Activated CD4-positive, alpha-beta T cell treated with anti-CD3 and anti-CD28 coated beads for 48 hours (primary cell): ENCODE data around the gene PAPOLA.
A peak's percentile ranks its signal among the peaks of the same experiment; 100 is the strongest.

Source experiments
- DNase-seq: peaks from one replicate; pipeline ENCODE4 v3.0.0-alpha.2; 2020

PAPOLA gene

DNA sequence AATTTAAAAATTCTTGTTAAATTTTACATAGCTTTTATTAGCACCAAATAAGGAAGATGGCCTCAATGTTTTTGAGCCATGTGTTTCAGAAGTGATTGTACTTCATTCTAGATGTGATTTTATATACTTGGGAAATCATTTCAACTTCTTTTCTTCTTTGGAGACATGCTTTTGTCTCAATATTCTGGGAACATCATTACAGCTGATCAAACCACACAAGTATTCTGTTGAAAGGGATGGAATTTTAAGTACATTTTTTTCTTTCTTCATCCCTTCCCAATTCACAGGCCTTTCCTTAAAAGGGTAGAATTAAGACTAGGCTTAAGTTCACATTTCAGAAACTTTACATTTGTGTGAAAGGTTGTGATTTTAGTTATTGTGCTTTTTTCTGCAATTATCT is 66.4 kb downstream of the PAPOLA start:
- no peak for DNase-seq

DNA sequence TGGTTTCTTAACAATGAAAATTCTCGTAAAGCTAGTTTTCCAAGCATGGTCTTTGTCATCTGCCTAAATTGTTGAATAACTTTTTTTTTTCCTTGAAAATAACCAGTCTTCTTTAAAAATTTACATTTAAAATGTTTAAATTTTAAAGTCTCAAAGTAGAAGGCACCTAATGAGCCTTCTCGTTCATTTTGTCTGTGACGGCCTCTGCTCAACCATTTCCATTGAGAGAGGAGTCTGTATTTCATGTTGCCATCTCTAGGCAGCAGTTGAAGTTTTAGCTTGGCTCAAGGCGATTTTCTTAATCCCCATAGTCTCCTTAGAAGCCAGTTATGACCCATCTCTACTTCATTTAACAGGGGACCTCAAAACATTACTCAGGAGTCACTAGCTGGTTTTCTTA is 69.1 kb downstream of the PAPOLA start:
- DNase-seq, result no peak

DNA sequence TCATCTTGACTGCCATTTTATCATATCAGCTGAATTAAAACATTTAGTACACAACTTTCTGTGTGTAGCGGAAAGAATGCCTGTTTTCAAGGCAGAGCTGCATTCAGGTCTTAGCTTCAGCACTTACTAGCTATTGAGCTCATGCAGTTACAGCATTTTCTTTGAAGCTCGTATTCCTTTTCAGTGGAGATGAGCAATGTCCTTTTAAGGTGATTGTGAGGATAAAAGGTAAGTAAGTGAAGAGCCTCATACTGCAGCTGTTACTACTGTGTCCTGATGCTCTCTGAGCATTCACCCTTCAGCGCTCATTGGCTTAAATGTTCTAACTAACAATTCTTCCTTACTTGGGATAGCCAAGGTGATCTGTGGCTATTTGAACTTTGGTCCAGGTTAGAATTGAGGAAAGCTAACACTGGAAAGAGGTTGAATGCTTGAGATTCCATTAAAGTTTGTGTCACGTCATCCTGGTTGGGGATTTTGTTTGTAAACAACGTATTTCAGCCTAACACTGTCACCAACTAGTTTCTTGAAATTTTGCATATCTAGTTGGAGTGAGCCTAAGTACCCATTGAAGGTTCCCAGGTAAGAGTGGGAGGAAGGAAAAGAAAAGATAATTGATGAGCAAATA is 71.4 kb downstream of the PAPOLA start:
- DNase-seq, result no peak

DNA sequence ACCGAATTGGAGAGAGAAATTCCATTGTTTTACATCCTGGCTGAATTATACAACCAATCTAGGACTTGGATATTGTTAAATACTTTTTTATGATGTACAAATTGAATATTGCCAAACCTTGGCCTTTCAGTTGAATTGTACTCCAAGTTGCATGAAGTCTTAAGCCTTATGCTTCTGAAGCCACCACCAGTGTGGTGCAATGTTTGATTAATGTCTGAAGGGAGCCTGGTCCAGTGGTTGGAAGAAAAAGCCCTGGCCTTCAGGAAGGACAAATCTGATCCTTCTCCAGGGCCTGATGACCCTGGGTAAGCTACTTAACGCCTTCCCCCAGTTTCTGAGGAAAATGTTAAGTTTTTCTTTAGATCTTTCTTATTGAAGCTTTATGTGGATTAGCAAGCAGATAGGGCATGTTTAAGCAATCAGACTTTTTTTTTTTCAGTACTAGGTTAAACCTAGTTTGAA is 72.0 kb downstream of the PAPOLA start:
- no peak for DNase-seq

DNA sequence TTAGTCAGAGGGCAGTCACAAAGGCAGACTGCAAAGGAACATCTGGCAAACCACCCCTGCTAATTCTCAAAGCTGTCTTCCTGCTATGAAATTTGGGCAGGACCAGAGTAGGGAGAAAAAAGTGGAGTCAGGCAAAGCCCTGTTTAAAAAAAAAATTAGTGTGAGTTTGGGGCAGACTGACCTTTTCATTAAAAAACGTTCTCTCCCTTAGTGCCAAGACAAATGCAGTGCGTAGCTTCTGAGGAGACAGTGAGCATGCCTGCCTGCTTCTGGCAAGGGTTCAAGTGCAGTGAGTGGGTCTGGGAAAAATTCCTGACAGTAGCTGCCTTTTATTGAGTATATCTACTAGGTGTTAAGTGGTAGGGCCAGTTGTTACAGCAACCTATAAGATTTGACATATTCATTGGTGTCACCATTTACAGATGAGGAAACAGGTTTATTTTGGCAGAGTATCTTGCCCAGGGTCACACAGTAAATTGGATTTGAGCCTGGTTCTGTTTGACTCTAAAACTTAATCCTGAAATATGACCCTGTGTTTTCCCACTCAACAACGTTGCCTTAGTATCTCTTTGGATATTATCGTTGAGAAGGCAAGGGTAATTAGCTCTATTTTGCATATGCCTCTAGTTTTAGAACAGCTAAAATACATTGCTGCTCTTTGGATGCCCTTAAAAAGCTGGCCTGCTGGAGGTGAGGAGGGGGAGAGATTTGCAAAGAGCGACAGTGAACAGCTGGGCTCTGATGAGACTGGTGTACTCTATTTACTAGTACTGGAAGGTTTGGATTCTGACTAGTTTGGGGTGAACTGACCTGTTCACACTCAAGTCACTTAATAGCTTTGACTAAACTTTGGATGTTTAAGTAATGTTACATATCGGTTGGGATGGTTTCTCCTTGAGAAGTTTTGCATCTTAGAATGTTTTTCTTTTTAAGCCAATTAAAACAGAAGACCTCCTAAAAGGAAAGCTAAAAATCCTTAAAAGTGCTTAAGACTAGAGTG is 72.8 kb downstream of the PAPOLA start:
- no peak for DNase-seq

DNA sequence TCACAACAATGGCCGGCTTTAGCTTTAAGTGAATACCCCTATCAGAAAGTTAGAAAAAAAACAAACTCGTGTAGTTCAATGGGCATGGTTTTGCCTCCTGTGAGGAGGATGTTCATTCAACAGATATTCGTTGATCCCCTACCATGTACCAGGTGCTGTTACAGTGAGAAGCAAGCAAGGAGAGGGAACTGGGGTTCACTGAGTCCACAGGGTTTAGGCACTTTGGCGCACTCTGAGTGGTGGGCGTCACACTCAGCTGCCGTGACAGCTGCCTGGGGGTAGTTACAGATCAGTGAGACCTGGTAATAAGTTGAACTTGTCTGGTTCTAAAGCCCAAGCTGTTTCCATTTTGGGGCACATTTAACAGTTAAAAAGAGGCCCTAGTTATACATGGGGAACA is 74.2 kb downstream of the PAPOLA start:
- no peak for DNase-seq

DNA sequence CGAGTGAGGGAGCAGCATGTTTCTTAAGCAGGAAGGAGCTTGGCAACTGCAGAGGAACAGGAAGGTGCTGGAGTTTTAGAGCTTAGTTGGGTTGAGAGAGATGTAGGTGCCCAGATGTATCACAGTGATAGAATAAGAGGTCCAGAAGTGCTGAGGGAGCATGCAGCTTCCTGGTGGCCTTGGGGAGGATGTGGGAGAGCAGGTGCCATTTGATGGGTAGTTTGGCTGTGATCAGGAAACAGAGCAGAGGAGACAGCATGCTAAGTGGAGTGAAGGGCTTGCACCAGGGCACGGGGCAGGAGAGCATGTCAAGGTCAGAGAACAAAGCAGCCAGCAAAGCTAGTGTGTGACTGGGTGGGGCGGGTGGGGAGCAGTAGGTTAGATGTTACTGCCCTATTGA is 74.8 kb downstream of the PAPOLA start:
- DNase-seq, result no peak

DNA sequence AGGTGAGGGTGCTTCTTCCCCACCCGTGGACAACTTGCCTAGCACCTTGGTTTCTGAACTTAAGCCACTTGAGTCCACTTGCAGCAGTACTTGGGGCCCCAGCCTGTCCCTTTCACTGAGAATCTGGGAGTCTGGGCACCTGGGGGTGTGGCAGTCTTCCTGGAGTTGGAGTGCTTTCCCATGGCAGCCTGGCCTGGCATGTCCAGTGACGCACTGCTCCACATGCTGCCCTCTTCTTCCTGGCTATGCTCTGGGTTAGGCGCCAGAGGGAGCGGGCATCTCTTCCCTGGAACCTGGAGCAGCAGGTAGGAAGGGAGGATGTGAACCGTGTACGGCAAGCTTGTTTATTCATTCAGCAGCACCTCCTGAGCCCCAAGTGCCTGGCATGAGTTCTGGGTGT is 76.4 kb downstream of the PAPOLA start:
- no peak for DNase-seq

DNA sequence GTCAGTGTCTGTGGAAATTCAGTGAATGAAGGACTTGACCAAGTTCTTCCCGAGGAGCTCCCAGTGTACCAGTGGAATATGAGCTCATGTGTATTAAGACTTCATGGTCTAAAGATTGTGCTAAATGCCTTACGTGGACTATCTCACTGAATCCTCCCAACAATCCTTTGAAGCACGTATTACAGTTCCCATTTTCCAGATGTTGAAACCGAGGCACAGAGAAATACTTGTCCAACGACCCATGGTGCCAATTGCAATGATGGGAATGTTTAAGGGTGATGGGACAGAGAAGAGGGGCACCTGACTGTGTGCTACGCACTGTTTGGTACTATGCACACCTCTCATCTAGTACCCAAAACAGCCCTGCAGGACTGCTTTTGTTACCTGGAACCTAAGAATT is 77.2 kb downstream of the PAPOLA start:
- no peak for DNase-seq

DNA sequence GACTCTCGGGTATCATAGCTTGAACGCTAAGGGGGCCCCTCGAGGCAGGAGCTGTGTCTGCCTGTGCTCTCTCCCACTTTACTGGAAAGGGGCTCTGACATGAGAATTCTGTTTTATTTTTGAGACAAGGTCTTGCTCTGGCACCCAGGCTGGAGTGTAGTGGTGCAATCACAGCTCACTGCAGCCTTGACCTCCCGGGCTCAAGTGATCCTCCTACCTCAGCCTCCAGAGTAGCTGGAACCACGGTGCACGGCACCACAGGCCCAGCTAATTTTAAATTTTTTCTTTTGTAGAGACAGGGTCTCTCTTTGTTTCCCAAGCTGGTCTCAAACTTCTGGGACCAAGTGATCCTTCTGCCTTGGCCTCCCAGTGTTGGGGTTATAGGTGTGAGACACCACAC is 77.7 kb downstream of the PAPOLA start:
- no peak for DNase-seq

DNA sequence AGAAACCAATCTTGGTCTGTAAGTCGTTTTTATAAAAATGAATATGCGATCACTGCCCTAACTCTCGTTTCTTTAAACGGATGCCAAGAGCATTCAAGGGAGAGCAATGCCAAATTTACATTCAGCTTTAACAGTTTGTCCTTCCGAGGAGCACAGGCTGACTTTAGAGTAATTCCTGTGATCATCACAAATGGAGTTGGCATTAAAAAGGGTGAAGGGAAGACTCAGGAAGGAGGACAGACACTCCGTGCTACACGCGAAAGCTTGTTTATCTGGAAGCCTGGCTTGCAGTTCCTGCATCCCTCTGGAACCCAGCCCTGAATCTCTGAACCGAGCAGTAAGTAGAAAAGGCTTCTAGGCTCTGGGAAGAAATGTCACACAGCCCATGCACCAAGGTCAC is 78.4 kb downstream of the PAPOLA start:
- DNase-seq, result no peak

DNA sequence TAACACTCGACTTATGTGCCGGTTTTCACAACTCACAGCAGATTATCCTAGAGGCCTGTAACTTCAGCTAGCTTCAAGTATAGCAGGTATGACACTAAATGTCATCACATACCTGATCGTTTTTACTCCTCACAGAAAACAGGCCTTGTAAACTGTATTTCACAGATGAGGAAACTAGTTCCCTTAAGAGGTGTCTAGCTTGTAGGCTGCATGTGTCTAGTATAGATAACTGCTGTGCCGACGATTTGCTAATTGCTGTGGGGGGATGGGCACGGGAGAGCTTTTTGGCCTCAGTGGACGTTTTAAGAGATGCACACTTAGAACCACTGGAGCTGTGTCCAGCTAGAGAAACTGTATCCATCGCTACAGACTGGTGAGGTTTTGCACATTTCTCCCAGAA is 78.8 kb downstream of the PAPOLA start:
- DNase-seq, result no peak

DNA sequence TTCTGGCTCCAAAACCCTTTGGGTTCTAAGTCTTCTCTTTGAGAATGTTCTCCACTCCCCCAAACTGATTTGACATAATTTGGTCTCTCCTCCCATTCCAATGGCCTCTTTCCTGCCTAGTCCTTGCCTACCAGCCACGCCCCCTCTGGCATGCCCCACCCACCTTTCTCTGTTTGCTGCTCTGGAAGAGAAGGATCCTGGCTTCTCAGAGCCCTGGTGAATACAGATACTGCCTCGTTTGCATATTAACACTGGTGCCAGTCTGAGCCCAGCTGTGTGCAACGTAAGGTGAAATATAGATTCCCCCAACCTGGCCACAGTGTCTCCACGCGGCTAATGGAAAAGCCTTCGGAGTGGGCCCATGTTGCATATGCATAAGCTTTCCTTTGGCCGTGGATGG is 79.7 kb downstream of the PAPOLA start:
- no peak for DNase-seq

DNA sequence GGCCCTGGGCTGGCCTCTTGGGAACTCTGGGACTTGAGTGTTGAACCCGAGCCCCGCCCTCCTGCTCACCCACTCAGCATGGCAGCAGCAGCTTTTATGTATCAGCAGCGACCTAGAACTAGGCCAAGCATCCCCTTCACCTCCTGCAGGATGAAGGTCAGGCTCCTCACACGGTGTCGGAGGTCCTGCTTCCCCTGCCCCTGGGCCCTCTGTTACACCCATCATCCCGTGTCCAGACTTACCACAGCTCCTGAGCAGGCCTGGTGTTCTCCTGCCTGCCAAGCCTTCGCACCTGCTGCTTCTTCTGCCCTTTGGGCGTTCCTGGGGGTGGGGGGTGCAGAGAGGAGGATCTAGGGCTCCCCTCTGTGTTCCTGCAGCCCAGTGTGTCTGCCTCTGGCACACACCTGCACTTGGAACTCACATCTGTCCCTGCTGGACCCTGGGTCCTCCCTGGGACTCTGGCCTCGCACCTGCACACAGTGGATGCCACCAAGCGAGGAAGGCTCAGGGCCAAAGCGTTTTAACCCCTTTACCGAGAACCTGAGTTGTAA is 80.3 kb downstream of the PAPOLA start:
- DNase-seq, result no peak

DNA sequence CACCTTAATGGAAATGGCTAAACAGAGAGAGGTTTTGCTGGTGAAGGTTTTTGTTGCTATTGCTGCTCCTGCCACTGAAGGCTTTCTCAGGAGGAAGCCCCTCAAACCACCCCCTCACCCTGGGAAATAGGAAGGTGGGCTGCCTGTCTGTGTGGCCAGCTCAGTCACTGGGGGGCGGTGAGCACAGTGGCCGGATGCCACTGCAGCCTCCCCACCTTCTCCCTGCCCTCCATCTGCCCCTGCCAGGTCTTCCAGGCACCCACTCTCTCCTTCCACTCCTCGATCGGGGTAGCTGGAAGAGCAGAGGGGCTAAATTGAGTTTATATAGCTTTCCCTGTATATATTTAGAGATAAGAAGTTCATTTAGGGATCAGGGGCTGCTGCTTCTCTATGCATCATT is 80.8 kb downstream of the PAPOLA start:
- no peak for DNase-seq

DNA sequence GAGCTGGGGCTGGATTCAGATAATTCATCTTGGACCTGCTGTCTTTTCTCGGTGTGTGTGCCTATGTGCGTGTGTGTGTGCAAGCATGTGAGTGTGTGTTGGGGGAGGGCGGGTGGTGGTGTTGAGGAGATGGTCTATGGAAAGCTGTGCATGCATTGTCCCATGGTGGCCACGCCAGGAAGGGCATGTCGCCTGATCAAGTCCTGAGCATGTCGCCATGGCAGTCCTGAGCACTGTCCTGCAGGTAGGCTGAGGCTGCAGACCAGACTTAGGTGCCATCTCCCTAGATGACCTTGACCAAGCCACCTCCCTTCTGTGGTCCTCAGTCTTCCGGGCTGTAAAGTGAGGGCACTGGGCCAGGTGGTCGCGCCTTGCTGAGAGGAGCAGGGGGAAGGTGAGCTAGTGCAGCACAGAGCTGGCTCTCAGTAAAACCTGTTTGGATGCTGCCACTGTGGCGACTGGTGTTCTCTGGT is 81.4 kb downstream of the PAPOLA start:
- DNase-seq, result no peak

DNA sequence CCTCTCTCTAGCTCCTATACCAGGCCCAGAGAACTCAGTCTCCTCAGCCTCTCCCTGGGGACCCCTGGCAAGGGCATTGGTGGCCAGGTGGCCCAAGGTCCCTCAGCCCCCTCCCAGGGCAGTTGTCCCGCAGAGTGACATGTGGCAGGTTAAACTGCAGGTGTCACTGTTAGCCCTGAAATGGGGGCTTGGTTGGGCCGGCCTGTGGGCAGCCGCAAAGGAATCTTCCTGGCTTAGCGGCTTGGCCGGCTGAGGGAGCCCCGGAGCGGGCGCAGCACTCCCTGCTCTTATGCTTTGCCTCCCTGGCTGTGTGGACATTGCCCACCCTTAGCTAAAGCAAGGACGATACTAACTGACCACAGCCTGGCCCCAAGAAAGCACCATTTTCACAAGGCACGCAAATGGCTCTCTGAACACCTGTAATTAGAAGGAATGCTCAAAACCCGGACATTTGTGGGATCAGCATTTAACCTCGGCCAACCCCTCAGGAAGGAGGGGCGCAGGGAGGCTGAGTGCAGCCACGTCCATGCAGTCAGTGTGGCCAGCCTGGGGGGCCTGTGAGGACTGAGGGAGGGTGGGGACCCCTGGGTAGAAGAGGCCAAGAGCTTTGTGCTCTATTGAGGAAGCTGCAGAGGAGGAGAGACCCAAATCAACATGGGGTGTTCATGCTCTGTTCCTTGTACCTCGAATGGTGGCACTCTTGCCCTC is 82.2 kb downstream of the PAPOLA start:
- peak; percentile 52 for DNase-seq

DNA sequence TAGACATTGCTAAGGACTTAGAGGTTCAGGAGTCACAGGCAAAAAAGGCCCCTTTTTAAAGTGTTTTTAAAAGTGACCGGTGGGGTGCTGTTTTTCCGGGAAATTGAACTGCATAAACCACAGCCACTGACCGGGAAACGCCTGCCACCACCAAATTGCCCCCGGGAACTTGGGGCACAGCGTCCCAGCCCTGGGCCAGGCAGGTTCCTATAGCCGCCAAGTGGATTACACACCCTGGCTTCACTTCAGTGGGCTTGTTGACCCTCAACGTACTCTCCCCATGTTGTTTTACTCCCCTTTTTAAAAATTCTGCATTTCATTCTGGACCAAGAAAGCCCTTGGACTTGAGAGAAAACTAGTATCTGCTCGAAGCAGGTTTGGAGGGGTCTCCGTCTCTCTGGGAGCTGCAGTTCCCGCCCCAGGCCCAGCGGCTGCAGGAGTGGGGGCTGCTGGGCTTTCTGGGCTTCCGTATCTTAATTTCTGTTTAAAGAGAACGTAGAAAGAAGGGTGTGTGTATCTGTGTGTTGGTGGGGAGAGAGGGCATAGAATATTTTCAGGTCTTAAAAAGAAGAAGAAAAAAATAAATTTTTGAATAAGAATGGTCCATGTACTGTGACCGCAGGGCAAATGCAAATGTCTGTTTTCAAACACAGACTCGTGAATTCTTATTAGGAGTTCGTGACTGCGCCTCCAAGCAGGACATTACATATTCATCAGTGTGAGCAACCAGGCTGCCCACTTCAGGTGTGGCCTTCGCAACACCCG is 82.9 kb downstream of the PAPOLA start:
- DNase-seq, result no peak

DNA sequence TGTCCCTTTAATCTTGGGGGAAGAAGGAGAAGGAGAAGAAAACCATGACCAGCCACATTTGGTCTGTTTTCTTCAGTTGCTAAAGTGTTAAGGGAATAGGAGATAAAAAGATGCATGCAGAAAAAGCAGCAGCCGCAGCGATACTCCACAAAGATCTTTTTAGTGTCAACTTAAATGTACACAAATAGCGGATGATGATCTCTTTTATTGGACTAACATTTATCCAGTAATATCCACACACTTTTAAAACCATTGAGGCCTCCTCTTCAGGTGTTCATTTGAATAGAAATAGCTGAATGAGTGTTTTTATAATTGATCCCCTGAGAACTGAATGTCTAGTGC is 83.5 kb downstream of the PAPOLA start:
- DNase-seq, result no peak

DNA sequence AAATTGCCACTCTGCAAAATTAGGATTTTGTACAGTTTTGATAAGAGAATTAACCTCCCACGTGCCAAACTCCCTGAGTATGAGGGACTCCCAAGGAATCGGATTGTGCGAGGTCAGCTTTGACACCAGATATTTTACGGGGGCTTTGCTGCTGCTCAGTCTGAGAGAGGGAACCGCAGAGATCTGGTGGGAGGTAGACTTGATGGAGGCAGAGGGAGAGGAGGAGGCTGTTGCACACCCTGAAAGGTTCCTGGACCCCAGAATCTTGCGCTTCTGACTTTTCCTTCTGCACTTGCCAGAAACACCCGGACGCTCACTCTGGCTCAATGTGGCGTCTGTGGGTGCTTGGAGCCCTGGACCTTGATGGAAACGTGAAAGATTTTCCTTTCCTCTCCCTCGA is 83.9 kb downstream of the PAPOLA start:
- DNase-seq, result no peak

DNA sequence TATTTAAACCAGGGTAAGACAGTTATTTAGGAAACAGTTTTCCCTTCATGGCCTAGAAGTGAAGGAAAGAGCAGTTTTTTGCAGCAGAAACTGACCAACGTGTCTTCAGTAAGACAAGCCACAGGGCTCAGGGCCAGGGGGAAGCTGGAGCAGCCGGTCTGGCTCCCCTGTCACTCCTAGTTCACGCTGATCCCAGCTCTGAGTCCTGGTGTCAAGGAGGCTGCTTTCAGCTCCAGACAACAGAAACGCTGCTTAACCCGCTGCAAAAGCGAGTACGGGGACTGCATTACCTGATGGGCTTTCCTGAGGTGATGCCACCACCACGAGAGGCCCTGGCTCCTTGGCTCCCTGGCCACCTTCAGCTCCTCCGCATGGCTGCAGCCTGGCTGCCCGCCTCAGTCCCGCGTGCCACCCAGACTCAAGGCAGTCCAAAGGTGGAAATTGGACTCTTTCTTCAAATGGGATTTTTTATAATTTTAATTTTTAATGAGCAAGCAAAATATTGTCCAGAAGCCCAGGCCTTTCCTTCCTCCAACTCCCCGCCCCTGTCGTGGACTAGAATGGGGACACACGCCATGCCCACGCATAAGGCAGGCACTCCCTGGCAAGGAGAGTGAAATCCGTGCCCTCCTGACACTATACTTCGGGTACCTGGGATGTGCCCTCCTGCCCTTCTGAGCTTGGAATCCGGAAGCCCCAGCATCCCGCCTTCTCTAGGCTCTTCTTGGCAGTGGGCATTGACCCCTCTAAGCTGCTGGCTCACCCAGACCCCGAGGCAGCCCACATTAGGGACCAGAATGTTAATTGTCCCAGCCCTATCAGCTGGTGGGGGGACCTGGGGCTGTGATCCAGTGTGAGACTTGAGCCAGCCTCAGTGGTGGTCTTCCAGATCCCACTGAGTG is 85.0 kb downstream of the PAPOLA start:
- no peak for DNase-seq
